ENCODE results near the gene NID2. TPM values are rescaled to one million over a fixed set of nuclear protein-coding genes. Genes with fewer than 3 reads are reported as not detected.

NID2 gene
- total and polyA plus RNA-seq, 4 donors: 3.4 to 116 (median 7.8) TPM

DNA sequence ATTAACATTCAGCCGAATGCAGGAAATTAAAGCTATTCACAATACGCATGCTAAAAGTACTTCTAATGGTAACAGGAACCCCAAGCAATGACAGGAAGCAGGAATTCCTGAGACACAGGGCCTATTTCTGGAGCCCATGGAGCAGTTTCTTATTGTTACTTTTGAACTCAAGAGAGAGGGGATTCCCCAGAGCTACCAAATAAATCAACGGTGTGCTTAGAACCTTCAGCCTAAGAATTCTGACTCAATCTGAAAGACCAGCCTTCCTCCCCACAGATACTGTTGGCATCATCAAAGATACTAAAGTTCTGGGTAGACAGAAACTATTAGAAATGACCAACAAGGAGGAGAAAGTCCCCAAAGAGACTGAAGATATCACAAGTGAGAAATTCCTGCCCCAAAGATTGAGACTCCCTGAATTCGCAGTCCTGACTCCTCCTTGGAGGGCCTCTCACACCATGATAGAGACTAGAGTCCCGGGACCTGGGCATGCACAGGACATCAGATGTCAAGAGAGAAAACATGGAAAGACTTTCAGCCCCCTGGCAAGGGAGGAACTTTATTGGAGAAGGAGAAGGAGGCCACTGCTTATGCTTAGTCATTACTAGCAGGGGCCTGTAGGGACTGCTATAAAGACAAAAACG is 46.8 kb downstream of the NID2 start:
- ATAC-seq (ENCODE audit: insufficient read depth, low FRiP score) (no peak), DNase-seq (peak in 1 of 3 donors; percentile 27)
- no peaks in the 10 kb centered on the region for H3K27me3 ChIP-seq (ENCODE audit: control insufficient read depth in 3 of 3, insufficient read depth in 3 of 3, low read length in 2 of 3)
- H3K27ac ChIP-seq (ENCODE audit: low read depth in 1 of 2, low read length in 1 of 2): peak overlapping the region; percentile 29 to 44
- H3K4me1 ChIP-seq (ENCODE audit: control insufficient read depth in 5 of 5, insufficient read depth in 5 of 5, low read length in 5 of 5): peaks cover 0 to 12% (median 0%) of the 10 kb centered on the region in 5 donors
- no peaks in the 10 kb centered on the region for H3K9me3 ChIP-seq (ENCODE audit: control insufficient read depth in 4 of 4, insufficient read depth in 3 of 4, low read length in 3 of 4)
- H3K36me3 ChIP-seq (ENCODE audit: control insufficient read depth in 4 of 4, insufficient read depth in 4 of 4, low read length in 4 of 4): peaks cover 0 to 41% (median 18%) of the 10 kb centered on the region in 4 donors
- H3K4me3 ChIP-seq: no peak overlapping the region
- TF ChIP-seq, protein P1, sequence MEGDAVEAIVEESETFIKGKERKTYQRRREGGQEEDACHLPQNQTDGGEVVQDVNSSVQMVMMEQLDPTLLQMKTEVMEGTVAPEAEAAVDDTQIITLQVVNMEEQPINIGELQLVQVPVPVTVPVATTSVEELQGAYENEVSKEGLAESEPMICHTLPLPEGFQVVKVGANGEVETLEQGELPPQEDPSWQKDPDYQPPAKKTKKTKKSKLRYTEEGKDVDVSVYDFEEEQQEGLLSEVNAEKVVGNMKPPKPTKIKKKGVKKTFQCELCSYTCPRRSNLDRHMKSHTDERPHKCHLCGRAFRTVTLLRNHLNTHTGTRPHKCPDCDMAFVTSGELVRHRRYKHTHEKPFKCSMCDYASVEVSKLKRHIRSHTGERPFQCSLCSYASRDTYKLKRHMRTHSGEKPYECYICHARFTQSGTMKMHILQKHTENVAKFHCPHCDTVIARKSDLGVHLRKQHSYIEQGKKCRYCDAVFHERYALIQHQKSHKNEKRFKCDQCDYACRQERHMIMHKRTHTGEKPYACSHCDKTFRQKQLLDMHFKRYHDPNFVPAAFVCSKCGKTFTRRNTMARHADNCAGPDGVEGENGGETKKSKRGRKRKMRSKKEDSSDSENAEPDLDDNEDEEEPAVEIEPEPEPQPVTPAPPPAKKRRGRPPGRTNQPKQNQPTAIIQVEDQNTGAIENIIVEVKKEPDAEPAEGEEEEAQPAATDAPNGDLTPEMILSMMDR (IDR thresholded peaks at IDR 0.05; ENCODE audit: control extremely low read depth, extremely low read depth): no peak
- whole genome bisulfite sequencing, 2 donors: 45 to 56% methylated on average over 6 of the region's 6 CpGs
- H3K9ac ChIP-seq (ENCODE audit: insufficient read depth in 1 of 2, low read length in 2 of 2): no peak overlapping the region

DNA sequence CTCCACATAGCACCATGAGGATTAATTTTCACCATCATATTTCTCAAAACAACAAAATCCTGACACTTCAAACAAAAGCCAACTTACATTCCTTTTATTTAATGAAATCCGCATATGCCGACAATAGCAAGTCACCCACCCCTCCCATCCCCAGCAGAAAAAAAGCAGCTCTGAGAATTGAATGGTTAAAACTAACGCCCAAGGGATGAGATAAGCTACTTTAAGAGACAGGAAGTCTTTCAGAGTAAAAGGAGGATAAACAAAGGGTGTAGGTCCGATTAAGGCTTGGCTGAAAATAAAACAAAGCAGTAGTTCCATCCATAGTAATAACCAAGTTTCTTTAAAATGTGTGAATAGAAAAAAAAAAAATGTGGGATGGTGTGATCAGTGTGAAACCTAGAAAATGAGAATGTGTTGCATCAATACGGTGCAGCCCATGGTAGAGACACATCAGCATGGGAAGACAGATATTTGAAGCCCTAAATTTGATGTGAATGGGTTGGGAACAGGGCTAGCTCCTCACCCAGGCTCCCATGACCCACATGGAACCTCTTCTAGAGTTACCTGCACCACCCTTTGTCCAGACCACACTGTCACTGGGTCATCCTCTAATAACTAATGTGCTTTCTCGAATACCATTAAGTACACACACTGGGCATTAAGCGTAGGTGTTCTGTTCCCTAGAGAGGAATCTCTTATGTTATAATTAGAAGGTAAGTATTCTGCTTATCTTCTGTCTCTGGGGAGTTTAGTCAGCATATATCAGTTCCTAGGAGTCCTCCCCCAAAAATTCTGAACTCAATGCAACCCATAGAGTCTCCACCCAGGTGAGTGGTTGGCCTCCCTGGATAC is 47.8 kb downstream of the NID2 start:
- Histone ChIP-seq H3K36me3 (ENCODE audit: control insufficient read depth in 4 of 4, insufficient read depth in 4 of 4, low read length in 4 of 4) (peaks cover 0 to 39% (median 17%) of the 10 kb centered on the region in 4 donors), H3K27me3 (ENCODE audit: control insufficient read depth in 3 of 3, insufficient read depth in 3 of 3, low read length in 2 of 3) (no peaks in the 10 kb centered on the region), H3K4me1 (ENCODE audit: control insufficient read depth in 5 of 5, insufficient read depth in 5 of 5, low read length in 5 of 5) (peaks cover 0 to 14% (median 0%) of the 10 kb centered on the region in 5 donors), H3K9me3 (ENCODE audit: control insufficient read depth in 4 of 4, insufficient read depth in 3 of 4, low read length in 3 of 4) (no peaks in the 10 kb centered on the region), H3K4me3 (no peak overlapping the region), H3K27ac (ENCODE audit: low read depth in 1 of 2, low read length in 1 of 2) (peak overlapping the region in 1 of 2 donors; percentile 29), H3K9ac (ENCODE audit: insufficient read depth in 1 of 2, low read length in 2 of 2) (no peak overlapping the region)
- ATAC-seq (ENCODE audit: insufficient read depth, low FRiP score): no peak
- TF ChIP-seq, protein P1 (IDR thresholded peaks at IDR 0.05; ENCODE audit: control extremely low read depth, extremely low read depth): no peak
- DNase-seq: peak in 1 of 3 donors; percentile 48
- WGBS, 2 donors: 43 to 47% methylated on average over 7 of the region's 7 CpGs

DNA sequence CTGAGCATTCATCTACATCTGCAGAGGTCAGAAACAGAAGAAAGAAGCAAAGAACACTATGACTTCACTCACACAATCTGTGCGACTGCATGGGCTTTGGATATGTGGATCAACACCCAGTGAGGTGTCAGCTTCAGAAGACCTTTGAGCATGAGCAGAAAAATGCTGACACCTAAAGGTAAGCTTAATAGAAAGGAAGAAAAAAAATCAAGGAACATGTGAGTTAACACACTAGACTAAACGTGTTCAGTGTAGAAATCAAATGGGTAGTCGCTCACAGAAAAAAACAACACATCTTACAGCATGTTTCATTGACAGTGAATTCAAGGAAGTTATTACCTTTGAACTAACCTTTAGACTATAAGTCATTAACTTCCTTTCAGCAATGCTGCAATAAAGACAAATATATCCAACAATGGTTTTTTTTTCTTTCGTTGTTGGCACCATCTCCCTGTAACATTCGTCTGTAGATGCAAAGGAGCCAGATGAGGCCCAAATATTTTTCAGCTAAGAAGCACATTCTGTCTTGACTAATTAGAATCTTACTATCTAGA is 48.6 kb downstream of the NID2 start:
- 63 to 66% methylated on average over 5 of the region's 5 CpGs for WGBS, 2 donors
- TF ChIP-seq, protein P1 (IDR thresholded peaks at IDR 0.05; ENCODE audit: control extremely low read depth, extremely low read depth): no peak
- Histone ChIP-seq H3K4me1 (ENCODE audit: control insufficient read depth in 5 of 5, insufficient read depth in 5 of 5, low read length in 5 of 5) (peaks cover 0 to 16% (median 0%) of the 10 kb centered on the region in 5 donors), H3K27ac (ENCODE audit: low read depth in 1 of 2, low read length in 1 of 2) (no peak overlapping the region), H3K36me3 (ENCODE audit: control insufficient read depth in 4 of 4, insufficient read depth in 4 of 4, low read length in 4 of 4) (peaks cover 0 to 31% (median 17%) of the 10 kb centered on the region in 4 donors), H3K9me3 (ENCODE audit: control insufficient read depth in 4 of 4, insufficient read depth in 3 of 4, low read length in 3 of 4) (no peaks in the 10 kb centered on the region), H3K27me3 (ENCODE audit: control insufficient read depth in 3 of 3, insufficient read depth in 3 of 3, low read length in 2 of 3) (no peaks in the 10 kb centered on the region), H3K4me3 (no peak overlapping the region), H3K9ac (ENCODE audit: insufficient read depth in 1 of 2, low read length in 2 of 2) (no peak overlapping the region)
- ATAC-seq (ENCODE audit: insufficient read depth, low FRiP score): no peak
- DNase-seq: no peak
